Measurements from ENCODE around the gene LINC00237.

DNA sequence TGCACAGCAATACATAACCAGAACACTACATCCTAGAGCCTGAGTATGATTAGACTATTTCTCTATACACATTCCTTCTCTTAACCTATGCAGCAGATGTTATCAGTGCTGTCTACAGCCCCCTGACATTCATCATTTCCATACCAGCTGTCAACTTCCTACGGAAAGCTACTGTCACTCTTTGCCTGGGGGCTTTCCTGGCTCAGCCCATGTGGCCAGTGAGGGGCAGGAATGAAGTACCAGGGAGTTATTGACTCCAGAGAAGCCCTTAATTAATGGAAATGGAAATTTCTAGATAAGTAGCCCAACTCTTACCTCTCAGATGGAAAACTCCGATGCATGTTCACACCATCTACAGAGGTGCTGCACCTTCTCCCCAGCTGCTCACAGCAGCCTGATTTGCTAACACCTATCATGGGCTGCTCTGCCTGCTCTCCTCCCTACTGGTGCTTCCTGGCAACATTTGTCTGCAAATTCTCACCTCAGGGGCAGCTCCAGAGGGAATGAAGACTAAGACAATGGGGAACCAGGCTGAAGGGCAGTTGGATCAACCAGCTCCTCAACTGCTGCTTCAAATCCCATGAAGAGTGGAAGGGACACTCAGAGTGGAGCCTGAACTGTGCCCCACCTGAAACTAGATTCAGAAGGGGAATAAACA lies 59.6 kb downstream of the LINC00237 start:
- TF ChIP-seq EP300 (IDR thresholded peaks at IDR 0.05), result no peak
- TF ChIP-seq, protein P1, sequence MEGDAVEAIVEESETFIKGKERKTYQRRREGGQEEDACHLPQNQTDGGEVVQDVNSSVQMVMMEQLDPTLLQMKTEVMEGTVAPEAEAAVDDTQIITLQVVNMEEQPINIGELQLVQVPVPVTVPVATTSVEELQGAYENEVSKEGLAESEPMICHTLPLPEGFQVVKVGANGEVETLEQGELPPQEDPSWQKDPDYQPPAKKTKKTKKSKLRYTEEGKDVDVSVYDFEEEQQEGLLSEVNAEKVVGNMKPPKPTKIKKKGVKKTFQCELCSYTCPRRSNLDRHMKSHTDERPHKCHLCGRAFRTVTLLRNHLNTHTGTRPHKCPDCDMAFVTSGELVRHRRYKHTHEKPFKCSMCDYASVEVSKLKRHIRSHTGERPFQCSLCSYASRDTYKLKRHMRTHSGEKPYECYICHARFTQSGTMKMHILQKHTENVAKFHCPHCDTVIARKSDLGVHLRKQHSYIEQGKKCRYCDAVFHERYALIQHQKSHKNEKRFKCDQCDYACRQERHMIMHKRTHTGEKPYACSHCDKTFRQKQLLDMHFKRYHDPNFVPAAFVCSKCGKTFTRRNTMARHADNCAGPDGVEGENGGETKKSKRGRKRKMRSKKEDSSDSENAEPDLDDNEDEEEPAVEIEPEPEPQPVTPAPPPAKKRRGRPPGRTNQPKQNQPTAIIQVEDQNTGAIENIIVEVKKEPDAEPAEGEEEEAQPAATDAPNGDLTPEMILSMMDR (IDR thresholded peaks at IDR 0.05), result no peak
- no peak for TF ChIP-seq POLR2A (IDR thresholded peaks at IDR 0.05)

Data from sigmoid colon (tissue), 4 donors.